Activated T-helper 2 cell treated with anti-CD3 and anti-CD28 coated beads, Interferon-gamma antibody, Interleukin-2, Interleukin-4, amounts not matched to agents 10 μg/mL and 5 μg/mL and 100 μg/mL, durations not matched to agents 14 hours and 24 hours and 36 hours (primary cell): ENCODE measurements around the gene HOXA10. TPM values are rescaled to one million over a fixed set of nuclear protein-coding genes. Genes with fewer than 3 reads are reported as not detected.

Experiments
- DNase-seq: peaks from one replicate; pipeline ENCODE4 v3.0.0; 2021; ENCODE audit warnings: low spot score
- H3K27ac Mint-ChIP-seq: one replicate; pipeline ENCODE4 v1.8.0; 2021; ENCODE audit warnings: mixed read lengths
- H3K27me3 Mint-ChIP-seq: one replicate; pipeline ENCODE4 v1.8.0; 2021; ENCODE audit warnings: low read depth, mixed read lengths
- H3K36me3 Mint-ChIP-seq: one replicate; pipeline ENCODE4 v1.8.0; 2021; ENCODE audit warnings: low read depth, mixed read lengths
- H3K4me1 Mint-ChIP-seq: one replicate; pipeline ENCODE4 v1.8.0; 2021; ENCODE audit warnings: low read depth, mixed read lengths
- H3K4me3 Mint-ChIP-seq: one replicate; pipeline ENCODE4 v1.8.0; 2021; ENCODE audit warnings: low read depth, mild to moderate bottlenecking, moderate library complexity, mixed read lengths
- H3K9me3 Mint-ChIP-seq: one replicate; pipeline ENCODE4 v1.8.0; 2021; ENCODE audit warnings: mixed read lengths
- intact Hi-C: fragments of 100-400 bp; cut with micrococcal nuclease; formaldehyde crosslinking; loops from one replicate; pipeline ENCODE4 v1.15.1; 2023
- total RNA-seq: library from RNA; stranded (reverse); gene quantifications from 2 replicates; pipeline ENCODE4 v1.2.3, GENCODE V29; 2022

The HOXA10 gene
- total RNA-seq, 1 donor from 2014 or later = not detected

GRCh38 chr7:27132214-27132613, 41.9 kb downstream of the HOXA10 start:
- Mint-ChIP-seq H3K36me3 (no peaks in the 10 kb centered on the region), H3K27ac (no peak overlapping the region), H3K27me3 (peaks cover 62% of the 10 kb centered on the region), H3K4me1 (peaks cover 14% of the 10 kb centered on the region), H3K4me3 (no peak overlapping the region), H3K9me3 (no peaks in the 10 kb centered on the region)
- intact Hi-C loops = loop anchor here (5.0 kb wide), 1 partner anchor 35 kb away; the partner anchor contains the start of gene HOXA1
- DNase-seq = no peak

GRCh38 chr7:27131390-27131819, 42.7 kb downstream of the HOXA10 start:
- no peaks in the 10 kb centered on the region for H3K36me3 Mint-ChIP-seq
- peaks cover 63% of the 10 kb centered on the region for H3K27me3 Mint-ChIP-seq
- H3K4me3 Mint-ChIP-seq = peak overlapping the region; percentile 59
- H3K27ac Mint-ChIP-seq = no peak overlapping the region
- DNase-seq = no peak
- peaks cover 14% of the 10 kb centered on the region for H3K4me1 Mint-ChIP-seq
- intact Hi-C loops = loop anchor here (5.0 kb wide), 1 partner anchor 34 kb away; the partner anchor contains the start of gene HOXA1
- H3K9me3 Mint-ChIP-seq = no peaks in the 10 kb centered on the region

GRCh38 chr7:27130540-27131389, 43.4 kb downstream of the HOXA10 start, which contains the start of gene HOXA4:
TSS of gene HOXA4 (minus strand) at chr7:27130757. CDS start at chr7:27130733, 24 bp downstream.
- no peaks in the 10 kb centered on the region for H3K9me3 Mint-ChIP-seq
- DNase-seq = peak; percentile 67
- H3K36me3 Mint-ChIP-seq = no peaks in the 10 kb centered on the region
- intact Hi-C loops = loop anchor here (5.0 kb wide), 1 partner anchor 33 kb away; the partner anchor contains the start of gene HOXA1
- H3K4me3 Mint-ChIP-seq = peak within 1 kb of the TSS; percentile 59
- H3K4me1 Mint-ChIP-seq = peaks cover 14% of the 10 kb centered on the region
- H3K27ac Mint-ChIP-seq = no peak within 1 kb of the TSS
- peaks cover 62% of the 10 kb centered on the region for H3K27me3 Mint-ChIP-seq

- no peaks in the 10 kb centered on the region for H3K36me3 Mint-ChIP-seq
- no peak overlapping the region for H3K4me3 Mint-ChIP-seq
- H3K27ac Mint-ChIP-seq = no peak overlapping the region
- H3K27me3 Mint-ChIP-seq = peaks cover 59% of the 10 kb centered on the region
- peaks cover 11% of the 10 kb centered on the region for H3K4me1 Mint-ChIP-seq
- no peaks in the 10 kb centered on the region for H3K9me3 Mint-ChIP-seq
- intact Hi-C loops = loop anchor here (5.0 kb wide), 1 partner anchor 33 kb away; the partner anchor contains the start of gene HOXA1
- no peak for DNase-seq
Observed at GRCh38 chr7:27129729-27130539, 44.2 kb downstream of the HOXA10 start.

DNA sequence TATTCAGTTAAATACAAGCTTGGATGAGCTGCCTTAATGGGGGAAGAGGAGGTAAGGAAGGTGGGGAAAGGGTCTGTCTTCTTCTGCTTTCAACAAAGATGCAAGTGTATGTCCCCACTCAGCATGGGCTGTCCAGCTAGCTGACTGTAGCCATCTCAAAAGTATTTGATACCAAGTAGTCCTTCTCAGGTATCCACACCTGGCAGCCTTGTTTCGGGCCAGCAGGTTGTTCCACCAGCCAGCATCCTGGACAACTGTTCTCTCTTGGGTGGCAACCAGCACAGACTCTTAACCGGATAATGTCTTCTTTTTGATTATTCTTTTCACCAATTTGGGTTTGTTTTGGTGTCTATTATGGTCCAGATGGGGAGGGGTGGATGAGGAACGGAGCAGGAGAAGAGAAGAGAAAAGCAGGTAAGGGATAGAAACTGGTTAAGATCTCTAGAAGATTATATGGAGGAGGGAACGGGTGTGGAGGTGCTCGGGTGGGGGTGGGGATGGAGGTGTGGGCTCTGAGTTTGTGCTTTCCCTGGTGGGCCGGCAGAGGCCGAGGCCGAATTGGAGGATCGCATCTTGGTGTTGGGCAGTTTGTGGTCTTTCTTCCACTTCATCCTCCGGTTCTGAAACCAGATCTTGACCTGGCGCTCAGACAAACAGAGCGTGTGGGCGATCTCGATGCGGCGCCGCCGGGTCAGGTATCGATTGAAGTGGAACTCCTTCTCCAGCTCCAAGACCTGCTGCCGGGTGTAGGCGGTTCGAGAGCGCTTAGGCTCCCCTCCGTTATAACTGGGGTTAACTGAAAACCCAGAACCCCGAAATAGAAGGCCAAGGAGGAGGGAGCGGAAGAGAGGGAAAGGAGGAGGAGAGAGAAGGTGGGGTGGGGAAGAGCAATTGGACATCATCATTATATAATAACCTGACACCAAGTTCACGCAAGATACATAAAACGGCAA, 45.1 kb downstream of the HOXA10 start:
- DNase-seq = no peak
- no peaks in the 10 kb centered on the region for H3K9me3 Mint-ChIP-seq
- intact Hi-C loops = no loop called here
- no peak overlapping the region for H3K27ac Mint-ChIP-seq
- no peaks in the 10 kb centered on the region for H3K36me3 Mint-ChIP-seq
- peaks cover 54% of the 10 kb centered on the region for H3K27me3 Mint-ChIP-seq
- peaks cover 3% of the 10 kb centered on the region for H3K4me1 Mint-ChIP-seq
- H3K4me3 Mint-ChIP-seq = no peak overlapping the region

GRCh38 chr7:27128034-27128433, 46.1 kb downstream of the HOXA10 start:
- Mint-ChIP-seq H3K27ac (no peak overlapping the region), H3K36me3 (no peaks in the 10 kb centered on the region), H3K4me3 (no peak overlapping the region), H3K4me1 (no peaks in the 10 kb centered on the region), H3K9me3 (no peaks in the 10 kb centered on the region), H3K27me3 (peaks cover 46% of the 10 kb centered on the region)
- no peak for DNase-seq
- intact Hi-C loops = no loop called here

DNA sequence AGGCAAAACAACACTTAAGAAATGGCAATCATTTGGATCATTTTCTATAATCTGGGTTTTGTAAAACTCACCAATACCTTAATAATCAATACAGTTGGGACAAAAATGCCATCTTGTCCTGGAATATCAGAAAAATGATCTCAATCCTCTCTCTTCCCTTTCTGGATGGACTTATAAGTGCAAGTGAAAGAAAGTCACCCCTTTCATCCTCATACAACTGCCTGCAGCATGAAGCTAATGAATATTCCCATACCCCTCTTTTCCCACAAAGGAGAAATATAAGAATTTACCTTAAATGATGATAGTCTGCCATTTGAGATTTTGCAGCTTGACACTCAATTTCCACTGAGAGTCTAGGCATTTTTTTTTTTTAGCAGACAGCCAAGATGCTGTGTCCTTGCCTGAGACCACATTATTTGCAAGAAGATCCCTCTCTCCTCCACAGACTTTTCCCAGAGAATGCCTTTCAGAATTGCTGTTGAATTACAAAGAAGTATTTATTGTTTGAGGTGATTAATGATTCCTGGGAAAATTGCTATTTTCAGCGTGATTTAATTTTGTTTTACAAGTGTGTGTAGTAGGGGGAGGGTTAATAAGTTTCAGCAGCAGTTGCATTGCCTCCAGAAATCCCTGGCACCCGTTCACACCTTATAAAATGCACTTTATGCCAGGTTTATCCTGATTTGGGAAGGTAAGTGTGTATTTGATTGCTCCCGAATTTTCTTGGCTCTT, 47.4 kb downstream of the HOXA10 start:
- H3K4me3 Mint-ChIP-seq = no peak overlapping the region
- H3K27me3 Mint-ChIP-seq = peaks cover 38% of the 10 kb centered on the region
- DNase-seq = no peak
- no peaks in the 10 kb centered on the region for H3K36me3 Mint-ChIP-seq
- no peaks in the 10 kb centered on the region for H3K9me3 Mint-ChIP-seq
- intact Hi-C loops = no loop called here
- H3K27ac Mint-ChIP-seq = no peak overlapping the region
- no peaks in the 10 kb centered on the region for H3K4me1 Mint-ChIP-seq

- no peak for DNase-seq
- Mint-ChIP-seq H3K36me3 (no peaks in the 10 kb centered on the region), H3K4me1 (no peaks in the 10 kb centered on the region), H3K4me3 (no peak overlapping the region), H3K27ac (no peak overlapping the region), H3K9me3 (no peaks in the 10 kb centered on the region), H3K27me3 (peaks cover 34% of the 10 kb centered on the region)
- intact Hi-C loops = no loop called here
Observed at GRCh38 chr7:27125986-27126394, 48.1 kb downstream of the HOXA10 start.

- Mint-ChIP-seq H3K4me1 (no peaks in the 10 kb centered on the region), H3K4me3 (no peak overlapping the region), H3K27ac (no peak overlapping the region), H3K36me3 (no peaks in the 10 kb centered on the region), H3K9me3 (no peaks in the 10 kb centered on the region), H3K27me3 (peaks cover 34% of the 10 kb centered on the region)
- intact Hi-C loops = no loop called here
- DNase-seq = no peak
Observed at GRCh38 chr7:27124902-27125689, 49.0 kb downstream of the HOXA10 start.

DNA sequence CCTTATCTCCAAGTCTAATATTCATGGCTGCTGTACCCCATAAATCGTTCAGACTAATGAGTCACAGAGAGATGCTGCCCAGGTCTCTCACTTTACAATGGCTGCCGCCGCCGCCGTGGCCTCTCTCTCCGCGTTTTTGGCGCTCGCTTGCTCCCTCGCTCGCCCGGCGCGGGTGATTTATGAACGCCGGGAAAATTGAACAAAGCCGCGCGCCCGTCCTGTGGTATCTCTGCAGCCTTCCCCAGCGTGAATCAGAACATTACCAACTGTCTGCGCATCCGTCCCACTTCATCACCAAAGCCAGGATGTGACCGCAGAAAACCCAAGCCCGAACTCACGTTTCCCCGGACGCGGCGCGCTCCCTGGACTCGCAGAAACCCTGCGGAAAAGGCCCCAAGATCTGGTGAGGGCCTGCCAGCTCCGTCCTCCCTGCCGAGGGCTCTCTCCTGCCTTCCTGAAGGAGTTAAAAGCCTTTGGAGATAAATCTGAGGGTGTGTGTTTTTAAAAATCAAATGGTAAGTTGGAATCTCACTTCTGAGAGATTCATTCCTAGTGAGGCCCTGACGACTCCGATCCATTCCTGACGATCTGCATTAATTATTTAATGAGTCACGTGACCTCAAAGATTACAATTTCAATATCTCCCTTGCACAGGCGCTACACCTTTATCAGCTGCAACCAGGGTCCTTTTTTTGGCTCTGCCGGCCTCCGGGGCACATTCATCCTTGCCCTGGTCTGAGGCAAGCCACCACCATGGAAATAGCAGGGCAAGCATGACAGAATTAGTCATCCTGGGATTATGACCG, 49.8 kb downstream of the HOXA10 start:
- Mint-ChIP-seq H3K36me3 (no peaks in the 10 kb centered on the region), H3K27ac (no peak overlapping the region), H3K9me3 (no peaks in the 10 kb centered on the region), H3K27me3 (peaks cover 32% of the 10 kb centered on the region), H3K4me3 (no peak overlapping the region), H3K4me1 (no peaks in the 10 kb centered on the region)
- intact Hi-C loops = no loop called here
- DNase-seq = no peak
